GM19452 (cell line): ENCODE measurements around the gene SPATA7.

Source experiments
- ATAC-seq: cut with Tn5 transposase; IDR thresholded peaks from one replicate; pipeline ENCODE4 v1.9.1; 2021; ENCODE audit not compliant: unreplicated experiment

Gene SPATA7

DNA sequence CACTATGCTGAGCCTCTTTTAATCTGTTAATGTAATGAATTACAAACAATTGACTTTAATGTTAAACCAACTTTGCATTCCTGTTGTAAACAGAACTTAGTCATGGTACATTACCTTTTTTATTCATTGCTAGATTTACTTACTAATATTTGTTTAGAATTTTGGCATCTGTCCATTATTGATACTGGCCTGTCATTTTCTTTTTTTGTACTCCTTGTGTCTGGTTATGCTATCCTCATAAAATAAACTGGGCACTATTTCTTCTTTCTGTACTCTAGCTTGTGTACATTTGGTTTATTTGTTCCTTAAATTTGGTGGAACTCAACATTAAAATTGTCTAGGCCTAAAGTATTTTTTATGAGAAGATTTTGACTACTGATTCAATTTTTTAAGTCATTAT is 32.1 kb downstream of the SPATA7 start:
- ATAC-seq = no peak

DNA sequence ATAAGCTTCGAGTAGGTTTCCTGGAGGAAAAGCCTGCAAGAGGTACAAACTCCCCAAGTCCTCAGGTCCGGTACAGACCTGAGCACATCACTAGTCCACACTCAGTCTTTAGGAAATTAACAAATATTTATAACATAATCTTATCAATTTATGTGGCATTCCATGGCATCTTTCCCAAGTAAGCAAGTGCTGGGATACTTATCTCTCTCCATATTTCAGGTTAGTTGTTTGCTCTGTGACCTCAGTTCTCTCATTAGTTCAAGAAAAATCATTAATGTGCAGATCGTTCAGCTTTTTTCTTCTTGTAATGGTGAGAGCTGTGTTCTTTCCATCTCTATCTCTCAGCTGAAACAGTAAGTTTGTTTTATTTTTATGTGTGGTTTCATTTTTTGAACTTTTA is 34.7 kb downstream of the SPATA7 start:
- ATAC-seq = no peak

DNA sequence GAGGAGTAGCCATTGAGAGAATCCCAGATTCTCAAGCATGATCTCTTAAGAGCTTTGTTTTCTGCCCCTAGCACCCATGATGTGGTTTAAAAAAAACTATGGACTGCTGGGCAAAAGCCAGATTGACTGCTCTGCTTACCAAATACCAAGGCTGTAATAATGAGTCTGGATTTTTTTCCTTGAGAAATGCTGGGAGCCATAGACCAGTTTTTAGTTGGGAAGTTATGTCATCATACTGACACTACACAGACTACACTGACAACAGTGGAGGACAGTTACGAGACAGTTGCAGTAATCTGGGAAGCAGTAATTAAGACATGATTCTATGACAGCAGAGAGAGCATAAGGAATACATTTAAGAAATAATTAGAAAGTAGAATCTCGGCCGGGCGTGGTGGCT is 35.8 kb downstream of the SPATA7 start:
- no peak for ATAC-seq

DNA sequence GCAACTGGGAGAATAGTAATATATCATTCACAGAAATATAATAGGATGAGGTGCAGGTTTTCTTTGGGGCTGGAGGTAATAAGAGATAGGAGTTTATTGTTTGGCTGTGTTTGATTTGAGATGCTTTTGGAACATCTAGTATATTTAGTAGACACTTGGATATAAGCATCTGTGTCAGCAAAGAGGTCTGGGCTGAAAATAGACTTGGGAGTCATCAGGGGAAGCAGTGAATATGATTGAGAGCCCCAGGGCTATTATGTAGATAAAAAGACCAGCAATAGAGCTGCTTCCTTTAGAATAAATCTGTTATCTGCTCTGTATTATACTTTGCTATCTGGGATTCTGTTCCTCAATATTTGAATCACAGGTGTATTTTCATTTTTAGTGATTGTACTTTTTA is 36.6 kb downstream of the SPATA7 start:
- no peak for ATAC-seq

DNA sequence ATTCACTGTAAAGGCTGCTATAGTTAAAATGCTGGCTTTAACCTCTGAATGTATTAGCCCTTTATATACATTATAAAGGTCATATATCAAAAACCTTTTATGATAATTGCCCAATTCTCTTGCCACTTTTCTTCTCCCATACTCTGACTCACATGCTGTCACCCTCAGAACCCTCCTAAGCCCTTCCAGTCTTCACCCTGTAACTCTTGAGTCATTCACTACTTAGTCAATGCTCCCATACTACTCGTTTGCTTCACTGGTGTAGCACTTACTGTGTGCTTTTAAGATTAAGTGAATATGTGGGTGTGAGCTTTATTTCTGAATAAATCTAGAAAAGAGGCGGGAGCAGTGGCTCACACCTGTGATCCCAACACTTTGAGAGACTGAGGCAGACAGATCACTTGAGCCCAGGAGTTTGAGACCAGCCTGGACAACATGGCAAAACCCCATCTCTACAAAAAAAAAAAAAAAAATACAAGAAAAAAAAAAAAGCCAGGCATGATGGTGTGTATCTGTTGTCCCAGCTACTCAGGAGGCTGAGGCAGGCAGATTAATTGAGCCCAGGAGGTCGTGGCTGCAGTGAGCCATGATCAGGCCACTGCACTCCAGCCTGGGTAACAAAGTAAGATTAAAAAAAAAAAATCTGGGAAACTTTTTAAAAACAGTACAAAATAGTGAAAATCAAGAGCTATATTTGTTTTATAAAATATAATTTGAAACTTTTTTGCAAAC is 37.6 kb downstream of the SPATA7 start:
- ATAC-seq = no peak

DNA sequence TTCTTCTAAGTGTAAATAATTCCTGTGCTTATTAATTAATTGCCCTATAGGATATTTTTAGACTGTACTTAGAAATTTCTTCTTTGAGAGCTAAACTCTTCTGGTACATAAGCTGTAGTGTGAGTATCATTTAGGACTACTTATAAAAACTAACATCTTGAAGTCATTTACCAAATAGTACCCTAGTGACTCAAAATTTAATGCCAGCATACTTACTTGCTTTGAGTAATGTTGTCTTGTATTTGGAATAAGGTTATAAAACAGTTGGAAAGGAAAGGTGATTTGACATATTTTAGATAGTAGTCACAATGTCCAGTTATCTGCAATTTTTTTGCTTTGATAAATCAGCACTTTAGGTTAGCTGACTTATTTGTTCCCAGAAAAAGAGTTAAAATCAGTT is 39.1 kb downstream of the SPATA7 start:
- ATAC-seq = no peak

DNA sequence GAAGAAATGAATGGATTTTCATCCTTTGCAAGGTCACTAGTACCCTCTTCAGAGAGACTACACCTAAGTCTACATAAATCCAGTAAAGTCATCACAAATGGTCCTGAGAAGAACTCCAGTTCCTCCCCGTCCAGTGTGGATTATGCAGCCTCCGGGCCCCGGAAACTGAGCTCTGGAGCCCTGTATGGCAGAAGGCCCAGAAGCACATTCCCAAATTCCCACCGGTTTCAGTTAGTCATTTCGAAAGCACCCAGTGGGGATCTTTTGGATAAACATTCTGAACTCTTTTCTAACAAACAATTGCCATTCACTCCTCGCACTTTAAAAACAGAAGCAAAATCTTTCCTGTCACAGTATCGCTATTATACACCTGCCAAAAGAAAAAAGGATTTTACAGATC is 40.8 kb downstream of the SPATA7 start:
- ATAC-seq = no peak

DNA sequence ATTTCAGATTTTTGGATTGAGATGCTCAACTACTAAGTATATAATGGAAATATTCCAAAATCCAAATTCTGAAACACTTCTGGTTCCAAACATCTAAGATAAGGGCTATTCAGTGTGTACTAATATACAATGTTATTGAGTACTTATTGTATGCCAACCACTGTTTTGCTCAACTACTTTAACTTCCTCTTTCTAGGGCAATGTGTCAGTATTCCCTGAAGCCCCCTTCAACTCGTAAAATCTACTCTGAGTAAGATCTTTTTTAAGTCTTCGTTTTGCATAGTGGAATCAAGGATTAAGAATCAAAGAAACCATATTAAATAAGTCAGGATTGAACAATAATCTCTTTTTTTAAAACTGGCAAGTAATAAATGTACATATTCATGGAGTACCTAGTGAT is 45.5 kb downstream of the SPATA7 start:
- no peak for ATAC-seq

DNA sequence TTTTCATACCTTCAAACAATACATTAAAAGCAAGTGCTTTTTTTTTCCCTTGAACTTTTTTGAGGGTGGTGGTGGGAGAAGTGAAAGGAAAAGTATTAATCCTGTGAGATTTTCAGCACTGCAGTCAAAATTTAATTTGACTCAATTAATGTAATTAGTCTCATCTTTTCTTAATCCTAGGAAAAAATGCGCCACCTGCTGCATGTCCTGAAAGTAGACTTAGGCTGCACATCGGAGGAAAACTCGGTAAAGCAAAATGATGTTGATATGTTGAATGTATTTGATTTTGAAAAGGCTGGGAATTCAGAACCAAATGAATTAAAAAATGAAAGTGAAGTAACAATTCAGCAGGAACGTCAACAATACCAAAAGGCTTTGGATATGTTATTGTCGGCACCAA is 52.2 kb downstream of the SPATA7 start:
- no peak for ATAC-seq

DNA sequence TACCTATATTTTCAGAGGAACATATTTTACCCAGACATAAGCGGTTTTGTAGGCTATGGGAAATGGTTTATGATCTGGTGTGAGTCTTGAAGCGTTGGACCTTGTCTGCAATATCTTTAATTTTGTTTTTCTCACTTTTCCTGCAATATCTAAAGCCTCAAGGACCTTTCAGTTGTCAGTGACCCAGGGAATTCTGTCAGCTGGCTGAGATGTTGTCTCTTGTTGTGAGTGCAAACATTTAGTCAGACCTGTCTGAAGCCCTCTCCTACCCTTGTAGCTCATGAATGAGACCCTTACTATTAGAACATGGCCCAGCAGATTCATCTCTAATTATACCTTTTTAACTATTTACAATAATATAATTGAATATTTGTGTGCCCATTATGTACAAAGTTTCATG is 53.6 kb downstream of the SPATA7 start:
- no peak for ATAC-seq

DNA sequence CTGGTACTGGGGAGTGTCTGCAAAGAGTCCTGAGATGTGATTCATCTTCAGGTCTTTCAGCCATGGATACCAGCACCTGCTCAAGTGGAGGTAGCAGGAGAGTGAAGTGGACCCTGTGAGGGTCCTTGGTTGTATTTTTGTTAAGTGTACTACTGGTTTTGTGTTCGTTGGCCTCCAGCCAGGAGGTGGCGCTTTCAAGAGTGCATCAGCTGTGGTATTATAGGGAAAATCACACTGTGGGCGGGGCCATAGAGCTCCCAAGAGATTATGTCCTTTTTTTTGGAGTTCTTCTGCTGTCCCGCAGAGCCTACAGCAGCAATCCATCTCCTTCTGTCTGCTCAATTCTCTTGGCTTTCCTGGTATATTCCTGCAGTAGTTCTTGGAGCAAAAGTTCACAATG is 66.8 kb downstream of the SPATA7 start:
- no peak for ATAC-seq

DNA sequence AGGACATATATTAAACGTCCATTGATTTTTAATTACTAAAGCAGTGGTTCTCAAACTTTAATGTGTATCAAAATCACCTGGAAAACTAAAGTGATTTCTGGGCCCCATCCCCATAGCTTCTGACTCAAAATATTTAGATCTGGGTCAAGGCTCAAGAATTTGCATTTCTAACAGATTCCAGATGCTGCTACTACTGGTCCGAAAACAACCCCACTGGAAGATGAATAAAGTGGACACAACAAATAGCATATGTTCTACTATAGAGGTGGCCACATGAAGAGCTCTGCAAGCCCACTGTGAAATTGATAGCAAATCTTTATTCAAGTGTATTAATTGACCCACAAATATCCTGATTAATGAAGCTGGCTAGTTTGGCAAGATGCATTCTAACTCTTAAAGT is 69.4 kb downstream of the SPATA7 start:
- no peak for ATAC-seq

DNA sequence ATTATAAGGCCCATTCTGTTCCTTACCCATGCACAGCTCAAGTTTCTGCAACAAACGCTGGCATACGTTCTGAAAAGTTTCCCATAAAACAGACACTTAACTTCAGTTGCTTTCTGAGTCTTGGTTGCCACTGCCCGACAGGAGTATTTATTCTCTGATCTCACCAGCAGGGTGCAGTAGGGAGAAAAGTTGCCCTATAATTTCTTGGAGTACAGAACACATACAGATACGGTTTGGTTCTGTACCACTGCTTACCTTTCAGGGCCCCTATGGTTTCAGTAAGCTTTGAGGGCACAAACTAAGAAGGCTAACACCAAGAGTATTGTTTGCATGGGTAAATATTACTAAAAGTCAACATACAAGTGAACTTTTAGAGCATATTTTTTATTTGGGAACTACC is 77.9 kb downstream of the SPATA7 start:
- no peak for ATAC-seq

DNA sequence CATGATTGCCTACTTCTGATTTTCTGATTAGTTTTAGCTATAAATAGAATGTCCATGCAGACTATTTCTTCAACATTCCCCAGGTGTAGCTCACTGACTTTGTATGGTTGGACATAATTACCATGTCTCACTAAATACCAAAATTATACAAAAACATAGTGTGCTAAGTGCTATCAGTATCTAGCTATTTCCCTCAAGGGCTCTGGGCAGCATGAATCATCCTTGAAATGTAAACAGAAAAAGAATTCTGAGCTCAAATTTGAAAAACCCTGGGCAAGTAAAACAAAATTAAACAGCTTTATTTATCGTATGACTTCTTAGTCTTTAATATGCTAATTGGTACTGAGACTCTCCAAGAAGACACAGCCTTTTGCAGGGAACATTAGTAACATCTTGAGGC is 82.9 kb downstream of the SPATA7 start:
- no peak for ATAC-seq

DNA sequence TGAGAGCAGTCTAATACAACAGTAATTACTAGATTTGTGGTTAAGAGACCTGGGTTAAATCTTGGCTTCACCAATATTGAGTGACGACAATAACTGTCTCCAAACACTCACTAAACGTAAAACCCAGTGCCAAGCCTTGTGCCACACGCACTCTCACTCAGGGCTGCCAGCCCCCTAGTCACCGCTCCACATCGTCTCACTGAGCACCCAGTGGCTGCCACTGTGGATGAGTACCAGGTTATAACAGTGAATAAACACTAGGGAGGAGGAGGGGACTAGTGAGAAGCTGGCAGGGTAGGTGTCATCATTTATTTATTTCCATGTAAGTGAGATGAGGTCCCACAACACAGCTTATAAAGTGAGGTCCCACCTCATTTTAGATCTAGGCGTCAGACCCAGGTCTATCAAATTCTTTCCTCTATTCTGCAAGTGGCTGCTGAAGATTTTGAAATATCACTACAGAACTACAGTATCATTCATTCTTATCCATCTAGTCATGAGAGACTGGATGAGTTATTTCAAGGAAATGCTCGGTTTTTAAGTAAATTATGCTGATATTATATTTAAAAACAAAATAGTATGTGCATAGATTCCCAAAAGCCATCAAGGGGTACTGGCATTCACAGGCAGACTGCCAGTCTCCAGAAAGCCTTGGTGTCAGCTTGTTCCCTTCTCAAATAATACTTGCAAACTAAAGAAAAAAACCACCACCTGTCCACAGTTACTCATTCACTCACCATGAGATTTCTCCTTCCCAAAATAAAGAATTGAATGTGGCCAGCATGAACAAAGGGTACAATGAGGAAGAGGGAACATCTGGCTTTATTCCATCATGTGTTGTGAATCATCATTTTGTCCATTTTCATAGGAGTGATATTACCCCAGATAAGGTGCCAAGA is 85.3 kb downstream of the SPATA7 start:
- no peak for ATAC-seq

DNA sequence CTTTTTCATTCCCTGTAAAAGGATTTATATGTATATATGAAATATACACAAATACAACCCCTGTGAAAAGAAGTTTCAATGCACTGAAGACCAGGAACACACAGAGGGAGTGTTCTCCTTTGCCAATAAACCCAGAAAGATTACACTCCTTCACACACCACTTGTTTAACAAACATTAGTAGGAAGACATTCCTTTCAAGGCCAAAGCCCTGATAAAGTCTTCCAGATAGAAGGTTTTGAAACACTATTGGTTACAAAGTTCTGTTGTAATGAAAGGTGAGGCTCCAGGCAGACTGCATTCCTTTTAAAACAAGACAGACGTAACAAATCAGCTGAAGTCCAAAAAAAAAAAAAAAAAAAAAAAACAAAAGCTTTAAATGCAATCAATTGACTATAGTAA is 88.3 kb downstream of the SPATA7 start:
- no peak for ATAC-seq

DNA sequence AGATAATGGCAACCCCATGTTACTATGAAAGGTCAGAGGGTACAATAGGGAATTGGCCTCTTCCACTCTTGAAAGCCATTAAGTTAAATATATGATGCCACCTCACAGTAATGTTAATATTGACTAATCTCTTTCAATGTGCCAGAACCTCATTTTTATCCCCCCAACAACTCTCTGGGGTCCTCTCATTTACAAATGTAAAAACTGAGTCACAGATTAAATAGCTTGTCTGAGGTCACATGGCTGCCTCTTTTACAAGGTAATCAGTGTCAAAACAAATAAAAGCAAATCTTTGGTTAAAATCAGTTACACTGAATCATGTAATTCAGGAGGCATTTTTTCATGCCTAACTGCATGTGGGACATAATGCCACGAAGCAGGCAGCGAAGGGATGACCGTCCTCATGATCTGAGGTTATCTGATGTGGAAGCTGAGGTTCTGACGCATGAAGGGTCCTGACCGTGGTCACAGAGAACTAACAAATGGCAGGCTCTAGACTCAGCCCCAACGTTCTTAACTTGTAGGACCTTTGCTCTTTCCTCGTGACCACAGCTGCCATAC is 90.8 kb downstream of the SPATA7 start:
- no peak for ATAC-seq

DNA sequence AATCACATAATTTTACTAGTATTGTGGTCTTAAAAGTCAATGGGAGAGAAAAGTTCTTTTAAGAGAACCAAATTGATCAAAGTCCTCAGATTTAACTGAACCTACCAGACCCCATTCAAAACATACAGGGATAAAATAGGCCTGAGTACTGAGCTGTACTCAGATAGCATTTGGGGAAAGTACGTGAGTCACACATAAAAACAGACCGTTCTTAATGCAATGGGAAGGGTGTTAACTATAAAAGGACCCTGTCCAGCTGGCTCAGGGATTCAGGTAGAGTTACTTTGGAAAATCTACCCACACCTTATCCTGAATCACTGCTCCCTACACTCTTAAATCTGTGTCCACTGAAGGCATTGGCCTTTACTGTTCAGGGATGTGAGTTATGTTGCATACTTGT is 91.4 kb downstream of the SPATA7 start:
- ATAC-seq = no peak

DNA sequence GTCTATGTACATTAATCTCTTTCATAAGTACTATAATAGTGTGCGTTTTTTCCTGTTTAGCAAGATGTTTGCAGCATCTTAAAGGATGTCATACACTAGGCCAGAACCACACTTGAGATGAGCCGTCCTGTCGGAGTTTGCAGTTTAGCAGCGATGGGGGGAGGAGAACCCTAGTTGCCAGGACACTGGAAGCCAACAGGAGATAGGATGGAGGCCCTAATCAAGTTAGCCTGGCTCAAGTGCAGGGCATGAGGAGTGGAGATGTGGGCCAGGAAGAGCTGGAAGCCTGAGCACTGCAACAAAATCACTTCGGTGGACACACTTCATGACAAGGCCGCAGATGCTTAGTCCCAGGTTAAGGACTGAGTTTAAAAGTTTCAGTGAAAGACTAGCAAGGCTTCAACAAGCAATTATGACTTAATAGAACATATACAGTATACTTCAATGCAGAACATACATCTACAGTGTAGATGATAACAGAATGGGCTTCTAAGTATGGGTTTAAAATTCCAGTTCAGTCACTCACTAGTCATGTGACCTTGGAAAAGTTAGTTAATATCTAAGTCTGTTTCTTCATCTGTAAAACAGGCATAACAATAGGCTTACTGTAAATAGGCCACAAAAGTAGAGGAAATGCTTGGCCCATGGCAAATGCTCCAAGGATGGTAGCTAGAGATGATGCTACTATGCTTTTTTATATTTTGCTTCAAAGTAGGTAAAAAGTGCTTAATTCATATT is 92.2 kb downstream of the SPATA7 start:
- no peak for ATAC-seq

DNA sequence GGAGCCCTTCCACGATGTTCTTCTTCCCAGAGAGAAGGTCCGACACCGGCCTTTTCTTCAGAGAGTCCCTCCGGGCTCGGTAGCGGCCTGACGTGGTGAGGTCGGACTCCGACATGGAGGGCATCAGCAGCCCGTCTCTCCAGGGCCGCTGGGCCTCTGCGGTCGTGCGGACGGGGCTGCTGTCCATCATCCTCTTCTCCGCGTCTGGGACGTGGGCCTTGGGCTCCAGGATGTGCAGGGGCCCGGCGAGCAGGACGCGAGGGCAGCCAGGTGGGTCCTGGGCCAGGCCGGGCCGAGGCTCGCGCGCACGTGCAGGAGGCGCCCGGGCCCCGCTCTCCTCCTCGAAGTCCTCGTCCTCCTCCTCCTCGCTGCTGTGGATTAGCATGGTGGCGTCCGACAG is 93.5 kb downstream of the SPATA7 start:
- no peak for ATAC-seq

DNA sequence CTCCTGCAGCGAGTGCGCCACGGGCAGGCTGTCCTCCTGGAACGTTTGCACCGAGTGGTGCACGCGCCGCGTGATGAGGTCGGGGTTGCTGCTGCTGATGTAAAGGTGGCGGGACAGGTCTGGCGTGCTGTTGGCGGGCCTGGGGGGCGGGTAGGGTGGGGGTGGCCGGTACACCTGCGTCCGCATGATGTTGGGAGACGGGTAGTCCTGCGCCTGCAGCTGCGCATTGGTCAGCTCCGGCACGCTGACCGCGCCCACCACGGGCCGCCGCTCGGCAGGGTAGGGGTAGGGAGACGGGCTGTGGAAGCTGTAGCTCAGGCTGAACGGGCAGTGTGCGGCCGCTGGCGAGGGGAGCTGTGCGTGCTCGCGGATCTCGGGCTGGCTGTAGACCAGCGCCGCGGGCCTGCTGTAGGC is 94.1 kb downstream of the SPATA7 start:
- no peak for ATAC-seq
